ENCODE data around the gene SLC39A9. TPM values are rescaled to one million over a fixed set of nuclear protein-coding genes. Genes with fewer than 3 reads are reported as not detected.

SLC39A9 gene
- total RNA-seq, 1 experiment from 2014 or later, result 80.8 TPM

GRCh38 chr14:69373104-69373503, 25.4 kb upstream of the SLC39A9 start:
- ATAC-seq, result no peak
- Histone ChIP-seq H2AFZ (ENCODE audit: low read length) (no peak overlapping the region), H3K4me2 (ENCODE audit: low read length) (no peak overlapping the region), H3F3A (ENCODE audit: low read length, unreplicated experiment) (no peaks in the 10 kb centered on the region), H3K4me1 (ENCODE audit: insufficient read depth, low read length) (no peaks in the 10 kb centered on the region), H3K4me3 (ENCODE audit: low read length) (no peak overlapping the region), H3K9me3 (ENCODE audit: low read length) (no peaks in the 10 kb centered on the region), H3K27ac (ENCODE audit: low read length) (no peak overlapping the region), H3K79me2 (ENCODE audit: low read length) (no peaks in the 10 kb centered on the region), H3K27me3 (ENCODE audit: low read length) (no peaks in the 10 kb centered on the region), H3K36me3 (ENCODE audit: low read depth, low read length) (peaks cover 23% of the 10 kb centered on the region), H3K9ac (ENCODE audit: low read length) (no peak overlapping the region), H3K9me2 (replicated peaks; ENCODE audit: low read length) (no peaks in the 10 kb centered on the region), H4K20me1 (ENCODE audit: low read length) (no peaks in the 10 kb centered on the region)
- no peak for DNase-seq
- CTCF ChIA-PET, result no interaction called here
- intact Hi-C loops (cut with micrococcal nuclease), result no loop called here
- POLR2A ChIA-PET (ENCODE audit: unreplicated experiment), result interaction anchor here (0.7 kb wide), 1 partner anchor 45 kb away, joined by 5 read pairs; no protein-coding TSS in a partner anchor
- TF ChIP-seq EZH2phosphoT487 (IDR thresholded peaks at IDR 0.05; ENCODE audit: borderline replicate concordance, low read length), result no peak
- no peak for TF ChIP-seq CTCF (conservative IDR thresholded peaks at IDR 0.05; ENCODE audit: low read depth, low read length)
- no peak for TF ChIP-seq EZH2 (IDR thresholded peaks at IDR 0.05; ENCODE audit: low read length, unreplicated experiment)
- no TSS peak for BruUV-seq (replicated peaks)

- TF ChIP-seq EZH2phosphoT487 (IDR thresholded peaks at IDR 0.05; ENCODE audit: borderline replicate concordance, low read length) (no peak), CTCF (conservative IDR thresholded peaks at IDR 0.05; ENCODE audit: low read depth, low read length) (no peak), EZH2 (IDR thresholded peaks at IDR 0.05; ENCODE audit: low read length, unreplicated experiment) (no peak)
- no peak overlapping the region for H3K4me3 ChIP-seq (ENCODE audit: low read length)
- no peaks in the 10 kb centered on the region for H3F3A ChIP-seq (ENCODE audit: low read length, unreplicated experiment)
- H3K36me3 ChIP-seq (ENCODE audit: low read depth, low read length), result peaks cover 26% of the 10 kb centered on the region
- ChIA-PET CTCF (no interaction called here), POLR2A (ENCODE audit: unreplicated experiment) (no interaction called here)
- H2AFZ ChIP-seq (ENCODE audit: low read length), result no peak overlapping the region
- no peak overlapping the region for H3K9ac ChIP-seq (ENCODE audit: low read length)
- H3K27me3 ChIP-seq (ENCODE audit: low read length), result no peaks in the 10 kb centered on the region
- H3K9me3 ChIP-seq (ENCODE audit: low read length), result no peaks in the 10 kb centered on the region
- no TSS peak for BruUV-seq (replicated peaks)
- intact Hi-C loops (cut with micrococcal nuclease), result no loop called here
- H3K79me2 ChIP-seq (ENCODE audit: low read length), result no peaks in the 10 kb centered on the region
- no peaks in the 10 kb centered on the region for H3K9me2 ChIP-seq (replicated peaks; ENCODE audit: low read length)
- ATAC-seq, result no peak
- no peak overlapping the region for H3K4me2 ChIP-seq (ENCODE audit: low read length)
- no peaks in the 10 kb centered on the region for H4K20me1 ChIP-seq (ENCODE audit: low read length)
- DNase-seq, result no peak
- H3K4me1 ChIP-seq (ENCODE audit: insufficient read depth, low read length), result no peaks in the 10 kb centered on the region
- no peak overlapping the region for H3K27ac ChIP-seq (ENCODE audit: low read length)
These were observed 24.3 kb upstream of the SLC39A9 start for GRCh38 chr14:69374235-69374634.

GRCh38 chr14:69375182-69375581, 23.3 kb upstream of the SLC39A9 start:
- H3K4me2 ChIP-seq (ENCODE audit: low read length), result no peak overlapping the region
- H3K9me2 ChIP-seq (replicated peaks; ENCODE audit: low read length), result no peaks in the 10 kb centered on the region
- CTCF ChIA-PET, result no interaction called here
- no peaks in the 10 kb centered on the region for H3K9me3 ChIP-seq (ENCODE audit: low read length)
- H4K20me1 ChIP-seq (ENCODE audit: low read length), result no peaks in the 10 kb centered on the region
- TF ChIP-seq CTCF (conservative IDR thresholded peaks at IDR 0.05; ENCODE audit: low read depth, low read length), result no peak
- no peak for TF ChIP-seq EZH2phosphoT487 (IDR thresholded peaks at IDR 0.05; ENCODE audit: borderline replicate concordance, low read length)
- no peak for TF ChIP-seq EZH2 (IDR thresholded peaks at IDR 0.05; ENCODE audit: low read length, unreplicated experiment)
- no peak overlapping the region for H3K4me3 ChIP-seq (ENCODE audit: low read length)
- no peak overlapping the region for H3K9ac ChIP-seq (ENCODE audit: low read length)
- no peak overlapping the region for H2AFZ ChIP-seq (ENCODE audit: low read length)
- no peaks in the 10 kb centered on the region for H3F3A ChIP-seq (ENCODE audit: low read length, unreplicated experiment)
- no TSS peak for BruUV-seq (replicated peaks)
- H3K27me3 ChIP-seq (ENCODE audit: low read length), result no peaks in the 10 kb centered on the region
- H3K4me1 ChIP-seq (ENCODE audit: insufficient read depth, low read length), result no peaks in the 10 kb centered on the region
- no peaks in the 10 kb centered on the region for H3K79me2 ChIP-seq (ENCODE audit: low read length)
- peaks cover 34% of the 10 kb centered on the region for H3K36me3 ChIP-seq (ENCODE audit: low read depth, low read length)
- intact Hi-C loops (cut with micrococcal nuclease), result no loop called here
- no peak for ATAC-seq
- H3K27ac ChIP-seq (ENCODE audit: low read length), result no peak overlapping the region
- POLR2A ChIA-PET (ENCODE audit: unreplicated experiment), result no interaction called here
- no peak for DNase-seq
